ENCODE measurements around the gene PPIF. TPM values are rescaled to one million over a fixed set of nuclear protein-coding genes. Genes with fewer than 3 reads are reported as not detected.
A peak's percentile ranks its signal among the peaks of the same experiment; 100 is the strongest.

PPIF gene
- total and polyA plus RNA-seq, 4 donors: 22.2 to 84.3 (median 60.0) TPM

DNA sequence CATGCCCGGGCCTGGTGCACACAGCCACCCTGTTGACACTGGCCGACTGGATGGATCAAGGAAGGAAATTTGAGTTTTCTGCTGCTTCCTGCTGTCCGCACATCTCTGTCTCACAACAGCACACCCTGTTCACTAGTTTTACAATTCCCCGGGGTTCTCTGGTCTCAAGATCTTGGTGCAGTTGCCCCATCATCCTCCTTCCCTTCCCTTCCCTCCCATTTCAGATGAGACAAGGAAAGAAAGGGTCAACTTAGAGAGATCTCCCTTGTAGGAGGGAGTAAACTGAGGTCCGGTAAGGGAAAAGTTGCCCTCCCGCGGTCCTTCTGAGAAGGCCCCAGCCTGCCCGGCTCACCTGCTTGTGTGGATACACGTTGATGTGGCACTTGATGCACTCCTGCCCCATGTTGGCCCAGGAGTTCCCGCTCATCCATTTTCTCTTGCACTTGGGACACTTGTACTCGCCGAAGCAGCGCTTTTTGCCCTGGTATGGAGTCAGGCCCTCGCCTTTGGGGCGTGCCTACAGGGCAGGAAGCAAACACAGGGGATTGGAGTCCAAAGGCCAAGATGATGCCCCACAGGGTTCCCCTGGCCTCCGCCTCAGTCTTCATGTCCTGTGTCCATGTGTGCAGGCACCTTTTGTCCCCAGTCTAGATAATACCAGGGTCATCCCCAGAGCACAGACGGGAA, 46.8 kb downstream of the PPIF start:
- no peak for TF ChIP-seq FOXA1 (IDR thresholded peaks at IDR 0.05)
- TF ChIP-seq HNF4A (conservative IDR thresholded peaks at IDR 0.05): peak; percentile 33 to 85
- TF ChIP-seq RXRA (IDR thresholded peaks at IDR 0.05): peak in 1 of 2 donors; percentile 83
- TF ChIP-seq RAD21 (IDR thresholded peaks at IDR 0.05): peak in 1 of 2 donors; percentile 36
- TF ChIP-seq NR2F2 (IDR thresholded peaks at IDR 0.05): peak; percentile 94
- TF ChIP-seq YY1 (IDR thresholded peaks at IDR 0.05): no peak
- TF ChIP-seq, protein P1, sequence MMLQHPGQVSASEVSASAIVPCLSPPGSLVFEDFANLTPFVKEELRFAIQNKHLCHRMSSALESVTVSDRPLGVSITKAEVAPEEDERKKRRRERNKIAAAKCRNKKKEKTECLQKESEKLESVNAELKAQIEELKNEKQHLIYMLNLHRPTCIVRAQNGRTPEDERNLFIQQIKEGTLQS (IDR thresholded peaks at IDR 0.05): no peak
- TF ChIP-seq SP1 (IDR thresholded peaks at IDR 0.05): peak; percentile 78
- peak; percentile 44 for TF ChIP-seq HNF4G (IDR thresholded peaks at IDR 0.05)
- 86% methylated on average over 17 of the region's 17 CpGs for WGBS
- Histone ChIP-seq H3K36me3 (ENCODE audit: control insufficient read depth in 4 of 4, insufficient read depth in 3 of 4, low read depth in 1 of 4, low read length in 3 of 4) (peaks cover 0 to 5% (median under 1%) of the 10 kb centered on the region in 4 donors), H3K27ac (ENCODE audit: low read depth in 1 of 2, low read length in 2 of 2) (peak overlapping the region in 1 of 2 donors; percentile 28), H3K27me3 (ENCODE audit: control insufficient read depth in 4 of 4, insufficient read depth in 4 of 4, low read length in 3 of 4) (no peaks in the 10 kb centered on the region), H3K9ac (ENCODE audit: low read depth in 1 of 2, low read length in 2 of 2) (no peak overlapping the region), H3K4me3 (ENCODE audit: low read depth in 1 of 3, low read length in 3 of 3) (no peak overlapping the region), H3K4me1 (ENCODE audit: control insufficient read depth in 4 of 4, insufficient read depth in 4 of 4, low read length in 3 of 4) (peaks cover 21 to 65% (median 45%) of the 10 kb centered on the region in 4 donors), H3K9me3 (ENCODE audit: control insufficient read depth in 4 of 4, low read length in 3 of 4) (no peaks in the 10 kb centered on the region)
- DNase-seq (ENCODE audit: low spot score): no peak

DNA sequence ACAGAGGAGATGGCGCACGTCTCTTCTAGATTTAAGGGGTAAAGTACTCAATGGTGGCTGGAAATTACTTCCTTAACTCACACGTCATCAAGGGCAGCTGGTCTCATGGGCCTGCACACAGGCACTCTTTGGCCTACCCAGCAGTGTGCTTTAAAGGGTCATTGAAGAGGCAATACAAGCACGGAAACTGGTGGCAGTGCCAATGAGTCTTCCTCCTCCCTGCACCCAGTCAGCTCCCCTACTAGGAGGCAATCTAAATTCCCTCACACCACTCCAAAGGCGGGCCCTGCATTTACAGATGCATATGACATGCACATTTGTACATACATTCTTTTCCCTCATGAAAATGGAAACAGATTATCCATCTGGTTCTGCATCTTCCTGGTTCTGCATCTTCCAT, 47.4 kb downstream of the PPIF start:
- H3K4me1 ChIP-seq (ENCODE audit: control insufficient read depth in 4 of 4, insufficient read depth in 4 of 4, low read length in 3 of 4): peaks cover 26 to 71% (median 51%) of the 10 kb centered on the region in 4 donors

More for the DNA sequence above, 47.4 kb downstream of the PPIF start:
- TF ChIP-seq JUND (IDR thresholded peaks at IDR 0.05): no peak
- TF ChIP-seq, protein P2, sequence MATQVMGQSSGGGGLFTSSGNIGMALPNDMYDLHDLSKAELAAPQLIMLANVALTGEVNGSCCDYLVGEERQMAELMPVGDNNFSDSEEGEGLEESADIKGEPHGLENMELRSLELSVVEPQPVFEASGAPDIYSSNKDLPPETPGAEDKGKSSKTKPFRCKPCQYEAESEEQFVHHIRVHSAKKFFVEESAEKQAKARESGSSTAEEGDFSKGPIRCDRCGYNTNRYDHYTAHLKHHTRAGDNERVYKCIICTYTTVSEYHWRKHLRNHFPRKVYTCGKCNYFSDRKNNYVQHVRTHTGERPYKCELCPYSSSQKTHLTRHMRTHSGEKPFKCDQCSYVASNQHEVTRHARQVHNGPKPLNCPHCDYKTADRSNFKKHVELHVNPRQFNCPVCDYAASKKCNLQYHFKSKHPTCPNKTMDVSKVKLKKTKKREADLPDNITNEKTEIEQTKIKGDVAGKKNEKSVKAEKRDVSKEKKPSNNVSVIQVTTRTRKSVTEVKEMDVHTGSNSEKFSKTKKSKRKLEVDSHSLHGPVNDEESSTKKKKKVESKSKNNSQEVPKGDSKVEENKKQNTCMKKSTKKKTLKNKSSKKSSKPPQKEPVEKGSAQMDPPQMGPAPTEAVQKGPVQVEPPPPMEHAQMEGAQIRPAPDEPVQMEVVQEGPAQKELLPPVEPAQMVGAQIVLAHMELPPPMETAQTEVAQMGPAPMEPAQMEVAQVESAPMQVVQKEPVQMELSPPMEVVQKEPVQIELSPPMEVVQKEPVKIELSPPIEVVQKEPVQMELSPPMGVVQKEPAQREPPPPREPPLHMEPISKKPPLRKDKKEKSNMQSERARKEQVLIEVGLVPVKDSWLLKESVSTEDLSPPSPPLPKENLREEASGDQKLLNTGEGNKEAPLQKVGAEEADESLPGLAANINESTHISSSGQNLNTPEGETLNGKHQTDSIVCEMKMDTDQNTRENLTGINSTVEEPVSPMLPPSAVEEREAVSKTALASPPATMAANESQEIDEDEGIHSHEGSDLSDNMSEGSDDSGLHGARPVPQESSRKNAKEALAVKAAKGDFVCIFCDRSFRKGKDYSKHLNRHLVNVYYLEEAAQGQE (IDR thresholded peaks at IDR 0.05): no peak
- TF ChIP-seq GABPA (IDR thresholded peaks at IDR 0.05 in 1 of 2, conservative IDR thresholded peaks at IDR 0.05 in 1 of 2): no peak
- TF ChIP-seq, protein P3, sequence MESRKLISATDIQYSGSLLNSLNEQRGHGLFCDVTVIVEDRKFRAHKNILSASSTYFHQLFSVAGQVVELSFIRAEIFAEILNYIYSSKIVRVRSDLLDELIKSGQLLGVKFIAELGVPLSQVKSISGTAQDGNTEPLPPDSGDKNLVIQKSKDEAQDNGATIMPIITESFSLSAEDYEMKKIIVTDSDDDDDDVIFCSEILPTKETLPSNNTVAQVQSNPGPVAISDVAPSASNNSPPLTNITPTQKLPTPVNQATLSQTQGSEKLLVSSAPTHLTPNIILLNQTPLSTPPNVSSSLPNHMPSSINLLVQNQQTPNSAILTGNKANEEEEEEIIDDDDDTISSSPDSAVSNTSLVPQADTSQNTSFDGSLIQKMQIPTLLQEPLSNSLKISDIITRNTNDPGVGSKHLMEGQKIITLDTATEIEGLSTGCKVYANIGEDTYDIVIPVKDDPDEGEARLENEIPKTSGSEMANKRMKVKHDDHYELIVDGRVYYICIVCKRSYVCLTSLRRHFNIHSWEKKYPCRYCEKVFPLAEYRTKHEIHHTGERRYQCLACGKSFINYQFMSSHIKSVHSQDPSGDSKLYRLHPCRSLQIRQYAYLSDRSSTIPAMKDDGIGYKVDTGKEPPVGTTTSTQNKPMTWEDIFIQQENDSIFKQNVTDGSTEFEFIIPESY (IDR thresholded peaks at IDR 0.05): no peak
- TF ChIP-seq TAF1 (conservative IDR thresholded peaks at IDR 0.05): no peak
- no peak for TF ChIP-seq RXRA (IDR thresholded peaks at IDR 0.05)
- TF ChIP-seq HNF4G (IDR thresholded peaks at IDR 0.05): no peak
- no peak for TF ChIP-seq FOXA2 (IDR thresholded peaks at IDR 0.05)
- no peak for TF ChIP-seq SP1 (IDR thresholded peaks at IDR 0.05)
- TF ChIP-seq, protein P1 (IDR thresholded peaks at IDR 0.05): no peak
- no peak for TF ChIP-seq RAD21 (IDR thresholded peaks at IDR 0.05)
- no peak for TF ChIP-seq NR2F2 (IDR thresholded peaks at IDR 0.05)
- no peak for TF ChIP-seq FOXA1 (IDR thresholded peaks at IDR 0.05)
- no peak for TF ChIP-seq HNF4A (conservative IDR thresholded peaks at IDR 0.05)
- TF ChIP-seq, protein P4, sequence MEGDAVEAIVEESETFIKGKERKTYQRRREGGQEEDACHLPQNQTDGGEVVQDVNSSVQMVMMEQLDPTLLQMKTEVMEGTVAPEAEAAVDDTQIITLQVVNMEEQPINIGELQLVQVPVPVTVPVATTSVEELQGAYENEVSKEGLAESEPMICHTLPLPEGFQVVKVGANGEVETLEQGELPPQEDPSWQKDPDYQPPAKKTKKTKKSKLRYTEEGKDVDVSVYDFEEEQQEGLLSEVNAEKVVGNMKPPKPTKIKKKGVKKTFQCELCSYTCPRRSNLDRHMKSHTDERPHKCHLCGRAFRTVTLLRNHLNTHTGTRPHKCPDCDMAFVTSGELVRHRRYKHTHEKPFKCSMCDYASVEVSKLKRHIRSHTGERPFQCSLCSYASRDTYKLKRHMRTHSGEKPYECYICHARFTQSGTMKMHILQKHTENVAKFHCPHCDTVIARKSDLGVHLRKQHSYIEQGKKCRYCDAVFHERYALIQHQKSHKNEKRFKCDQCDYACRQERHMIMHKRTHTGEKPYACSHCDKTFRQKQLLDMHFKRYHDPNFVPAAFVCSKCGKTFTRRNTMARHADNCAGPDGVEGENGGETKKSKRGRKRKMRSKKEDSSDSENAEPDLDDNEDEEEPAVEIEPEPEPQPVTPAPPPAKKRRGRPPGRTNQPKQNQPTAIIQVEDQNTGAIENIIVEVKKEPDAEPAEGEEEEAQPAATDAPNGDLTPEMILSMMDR (IDR thresholded peaks at IDR 0.05; ENCODE audit: low read depth, low read length, missing input control): no peak
- no peak for TF ChIP-seq EGR1 (IDR thresholded peaks at IDR 0.05; ENCODE audit: low read depth in 2 of 2)
- no peak for TF ChIP-seq YY1 (IDR thresholded peaks at IDR 0.05)
- Histone ChIP-seq H3K9ac (ENCODE audit: low read depth in 1 of 2, low read length in 2 of 2) (no peak overlapping the region), H3K27ac (ENCODE audit: low read depth in 1 of 2, low read length in 2 of 2) (peak overlapping the region in 1 of 2 donors; percentile 28), H3K27me3 (ENCODE audit: control insufficient read depth in 4 of 4, insufficient read depth in 4 of 4, low read length in 3 of 4) (no peaks in the 10 kb centered on the region), H3K36me3 (ENCODE audit: control insufficient read depth in 4 of 4, insufficient read depth in 3 of 4, low read depth in 1 of 4, low read length in 3 of 4) (peaks cover 0 to 5% (median 0%) of the 10 kb centered on the region in 4 donors), H3K4me3 (ENCODE audit: low read depth in 1 of 3, low read length in 3 of 3) (no peak overlapping the region), H3K9me3 (ENCODE audit: control insufficient read depth in 4 of 4, low read length in 3 of 4) (no peaks in the 10 kb centered on the region)
- no peak for DNase-seq (ENCODE audit: low spot score)
- 87% methylated on average over 5 of the region's 5 CpGs for WGBS
